DMS153 (cell line): ENCODE results near the gene CCR7.

Experiments
- DNase-seq: peaks from one replicate; lab custom pipeline; 2025; lab: John Stamatoyannopoulos, UW

Gene CCR7

DNA sequence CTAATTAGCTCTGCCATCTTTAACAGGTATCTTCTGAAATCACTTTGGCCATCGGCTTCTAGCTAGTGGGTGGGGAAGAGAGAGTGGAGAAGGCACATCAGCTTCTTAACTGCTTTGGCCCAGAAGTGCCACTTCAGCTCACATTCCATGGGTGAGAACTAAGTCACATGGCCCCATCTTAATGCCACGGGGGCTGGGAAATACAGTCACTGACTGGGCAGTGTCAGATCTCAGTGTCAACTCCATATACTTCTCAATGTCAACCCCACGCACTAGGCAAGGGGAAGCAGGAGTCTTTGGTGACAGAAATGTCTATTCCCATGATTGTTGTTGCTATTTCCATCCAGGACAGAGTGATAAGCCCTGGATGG lies 29.4 kb downstream of the CCR7 start:
- DNase-seq = no peak

- DNase-seq = no peak
These were observed 29.8 kb downstream of the CCR7 start for GRCh38 chr17:40535438-40535837.

DNA sequence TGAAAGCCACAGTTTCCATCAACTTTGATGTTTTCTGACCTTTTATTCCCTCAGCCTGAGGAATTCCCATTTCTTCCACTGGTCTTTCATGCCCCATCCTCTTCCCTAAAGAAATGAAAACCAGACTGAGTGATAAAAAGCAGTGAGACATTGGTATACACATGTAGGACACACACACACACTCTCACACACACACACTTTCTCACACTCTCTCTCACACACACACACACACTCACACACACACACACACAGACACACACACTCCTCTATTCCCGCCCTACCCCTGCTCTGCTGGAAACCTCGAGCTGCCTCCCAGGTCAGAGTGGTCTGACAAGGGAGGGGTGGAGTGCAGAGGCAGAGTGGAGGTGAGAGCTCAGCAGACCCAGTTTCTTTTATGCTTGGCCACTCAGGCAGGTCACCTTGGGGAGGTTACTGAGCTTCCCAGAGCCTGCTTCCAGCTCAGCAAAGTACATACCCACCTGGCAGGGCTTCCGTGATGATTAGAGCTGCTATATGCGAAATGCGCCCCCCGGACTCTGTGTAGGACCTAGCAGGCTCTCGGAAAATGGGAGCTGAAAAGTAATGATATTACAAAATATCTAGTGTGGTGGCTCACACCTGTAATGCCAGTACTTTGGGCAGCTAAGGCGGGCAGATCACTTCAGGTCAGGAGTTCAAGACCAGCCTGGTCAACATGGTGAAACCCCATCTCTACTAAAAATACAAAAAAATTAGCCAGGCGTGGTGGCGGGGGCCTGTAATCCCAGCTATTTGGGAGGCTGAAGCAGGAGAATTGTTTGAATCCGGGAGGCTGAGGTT lies 30.7 kb downstream of the CCR7 start:
- no peak for DNase-seq

DNA sequence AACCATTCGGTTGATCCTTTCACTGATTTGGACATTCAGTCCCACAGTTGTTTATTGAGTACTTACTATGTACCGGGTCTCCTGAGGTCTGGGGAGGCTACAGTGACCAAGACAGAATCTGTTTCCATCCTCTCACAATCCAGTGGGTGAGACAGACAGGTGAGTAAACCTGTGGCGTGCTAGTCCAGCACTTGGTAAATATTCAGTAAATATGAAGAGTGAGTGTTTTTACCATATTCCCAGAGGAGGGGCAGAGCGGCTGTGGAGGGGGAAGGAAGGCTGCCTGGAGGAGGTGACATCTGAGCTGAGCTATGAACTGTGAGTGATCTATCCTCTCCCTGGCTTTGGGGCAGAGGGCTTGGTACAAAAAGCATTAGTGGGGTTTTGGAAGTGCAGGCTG lies 31.4 kb downstream of the CCR7 start:
- DNase-seq = no peak

- no peak for DNase-seq
These were observed 32.6 kb downstream of the CCR7 start for GRCh38 chr17:40532520-40533253.

- DNase-seq = no peak
These were observed 34.0 kb downstream of the CCR7 start for GRCh38 chr17:40531051-40531991.

DNA sequence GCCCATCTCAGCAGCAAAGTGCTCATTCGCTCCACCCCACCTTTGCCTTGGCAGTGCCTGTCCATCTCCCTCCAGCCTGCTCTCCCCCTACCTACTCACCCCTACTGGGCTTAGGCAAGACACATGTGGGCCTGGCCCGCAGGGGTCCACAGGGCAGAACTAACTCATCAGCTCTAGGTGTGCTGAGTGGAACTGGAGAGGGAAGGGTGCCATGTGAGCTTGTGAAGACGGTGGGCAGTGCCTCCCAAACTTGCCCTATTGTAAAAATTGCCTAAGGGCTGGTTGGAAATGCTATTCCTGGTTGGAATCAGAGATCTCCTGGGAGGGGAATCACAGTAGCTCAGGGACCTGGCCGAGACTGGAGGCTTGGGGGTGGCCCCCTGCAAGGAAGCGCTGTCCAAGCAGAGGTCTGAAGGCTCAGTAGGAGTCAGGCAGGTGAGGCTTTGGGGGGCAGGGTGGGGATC lies 34.7 kb downstream of the CCR7 start:
- DNase-seq = no peak

- no peak for DNase-seq
These were observed 35.3 kb downstream of the CCR7 start for GRCh38 chr17:40529991-40530390.

DNA sequence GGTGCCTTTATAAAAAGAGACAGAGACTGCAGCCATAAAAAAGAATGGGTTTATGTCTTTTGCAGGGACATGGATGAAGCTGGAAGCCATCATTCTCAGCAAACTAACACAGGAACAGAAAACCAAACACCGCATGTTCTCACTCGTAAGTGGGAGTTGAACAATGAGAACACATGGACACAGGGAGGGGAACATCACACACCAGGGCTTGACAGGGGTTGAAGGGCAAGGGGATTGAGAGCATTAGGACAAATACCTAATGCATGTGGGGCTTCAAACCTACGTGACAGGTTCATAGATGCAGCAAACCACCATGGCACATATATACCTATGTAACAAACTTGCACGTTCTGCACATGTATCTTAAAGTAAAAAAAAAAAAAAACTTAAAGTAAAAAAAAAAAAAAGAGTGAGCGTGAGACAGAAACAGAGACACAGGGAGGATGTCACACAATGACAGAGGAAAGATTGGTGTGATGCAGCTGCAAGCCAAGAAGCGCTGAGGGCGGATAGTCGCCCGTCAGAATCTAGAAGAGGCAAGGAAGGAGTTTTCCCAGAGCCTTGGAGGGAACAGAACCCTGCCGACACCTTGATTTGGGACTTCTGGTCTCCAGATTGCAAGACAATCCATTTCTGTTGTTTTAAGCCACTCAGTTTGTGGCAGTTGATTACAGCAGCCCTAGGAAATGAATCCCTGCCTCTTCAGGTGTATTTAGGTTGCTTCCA lies 36.4 kb downstream of the CCR7 start:
- no peak for DNase-seq

DNA sequence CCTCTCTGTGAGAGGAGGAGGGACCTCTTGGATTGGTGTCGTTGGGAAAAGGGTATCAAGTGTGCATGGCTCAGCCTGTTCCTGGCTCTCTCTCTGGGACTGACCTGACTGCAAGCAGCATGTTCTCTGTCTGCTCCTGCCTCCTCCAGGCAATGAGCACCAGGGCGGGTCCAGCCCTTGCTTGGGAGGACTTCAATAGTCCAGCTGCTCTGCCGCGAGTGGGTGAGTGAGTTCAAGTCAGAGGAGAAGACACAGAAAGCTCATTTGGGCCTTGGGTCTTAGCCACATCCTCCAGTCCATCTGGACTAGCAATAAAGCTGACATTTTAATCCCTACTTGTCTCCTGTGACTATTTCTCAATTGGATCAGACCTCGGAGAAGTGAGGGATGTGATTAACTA lies 38.6 kb downstream of the CCR7 start:
- DNase-seq = no peak

DNA sequence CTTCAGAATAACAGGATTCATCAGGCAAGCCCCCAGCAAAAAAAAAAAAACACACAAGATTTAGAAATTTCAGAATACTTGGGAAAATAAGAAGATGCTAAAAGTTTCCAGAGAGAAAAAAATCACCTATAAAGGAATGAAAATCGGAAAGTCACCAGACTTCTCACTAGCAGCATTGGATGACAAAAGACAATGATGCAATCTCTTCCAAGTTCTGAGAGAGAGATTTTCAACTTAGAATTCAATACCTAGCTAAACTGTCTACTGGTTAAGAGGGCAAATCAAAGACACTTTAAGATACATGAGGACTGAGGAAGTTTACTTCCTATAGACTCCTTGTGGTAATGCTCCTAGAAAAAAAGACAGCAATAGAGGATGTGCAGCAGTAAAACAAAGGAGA lies 40.0 kb downstream of the CCR7 start:
- no peak for DNase-seq

DNA sequence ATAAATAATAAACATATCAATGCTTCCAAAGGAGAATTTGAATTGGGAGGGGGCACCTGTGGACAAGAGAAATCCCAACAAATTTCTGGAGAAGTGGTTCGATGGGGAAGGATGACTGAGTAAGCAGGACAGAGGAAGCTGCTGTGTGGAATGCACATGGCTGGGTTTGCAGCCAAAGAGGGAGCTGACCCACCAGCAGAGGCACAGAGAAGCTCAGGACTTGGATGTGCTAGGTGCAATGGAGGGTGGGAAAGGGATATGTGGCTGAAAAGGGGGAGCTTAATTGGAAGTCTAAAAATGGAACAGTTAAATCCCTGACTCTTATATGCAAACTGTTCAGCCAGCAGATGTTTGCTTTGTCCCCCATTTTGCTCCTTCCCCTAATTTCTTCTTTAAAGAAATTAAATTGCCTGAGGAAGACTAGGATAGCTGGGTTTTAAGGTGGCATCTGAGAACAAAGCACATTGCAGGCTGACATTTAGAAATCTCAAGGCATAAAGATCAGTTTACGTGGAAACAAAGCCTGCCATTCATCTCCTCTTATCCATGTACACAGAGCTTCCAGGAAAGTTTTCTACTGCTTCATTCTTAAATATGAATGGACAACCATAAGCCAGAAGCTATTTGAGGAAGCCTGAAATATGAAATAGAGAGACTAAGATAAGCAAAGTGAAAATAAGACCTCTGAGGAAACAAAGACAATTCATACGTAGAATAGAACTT lies 40.9 kb downstream of the CCR7 start:
- DNase-seq = no peak

DNA sequence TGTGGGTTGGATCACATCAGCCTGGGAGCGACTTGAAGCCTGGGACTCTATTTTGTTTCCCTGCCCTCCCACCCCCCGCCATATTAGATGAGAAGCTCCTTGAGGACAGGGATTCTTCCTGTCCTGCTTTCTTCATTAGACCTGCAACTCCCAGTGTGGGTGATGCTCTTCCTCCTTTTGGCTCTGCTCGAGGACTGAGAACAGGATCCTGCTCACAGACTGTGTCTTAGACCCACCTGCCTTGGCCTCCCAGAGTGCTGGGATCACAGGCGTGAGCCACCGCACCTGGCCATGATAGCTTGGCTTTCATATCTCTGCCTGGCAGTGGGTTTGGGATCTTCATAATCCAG lies 42.3 kb downstream of the CCR7 start:
- no peak for DNase-seq

- no peak for DNase-seq
These were observed 42.9 kb downstream of the CCR7 start for GRCh38 chr17:40522250-40522960.

- no peak for DNase-seq
These were observed 44.2 kb downstream of the CCR7 start for GRCh38 chr17:40520991-40521453.

DNA sequence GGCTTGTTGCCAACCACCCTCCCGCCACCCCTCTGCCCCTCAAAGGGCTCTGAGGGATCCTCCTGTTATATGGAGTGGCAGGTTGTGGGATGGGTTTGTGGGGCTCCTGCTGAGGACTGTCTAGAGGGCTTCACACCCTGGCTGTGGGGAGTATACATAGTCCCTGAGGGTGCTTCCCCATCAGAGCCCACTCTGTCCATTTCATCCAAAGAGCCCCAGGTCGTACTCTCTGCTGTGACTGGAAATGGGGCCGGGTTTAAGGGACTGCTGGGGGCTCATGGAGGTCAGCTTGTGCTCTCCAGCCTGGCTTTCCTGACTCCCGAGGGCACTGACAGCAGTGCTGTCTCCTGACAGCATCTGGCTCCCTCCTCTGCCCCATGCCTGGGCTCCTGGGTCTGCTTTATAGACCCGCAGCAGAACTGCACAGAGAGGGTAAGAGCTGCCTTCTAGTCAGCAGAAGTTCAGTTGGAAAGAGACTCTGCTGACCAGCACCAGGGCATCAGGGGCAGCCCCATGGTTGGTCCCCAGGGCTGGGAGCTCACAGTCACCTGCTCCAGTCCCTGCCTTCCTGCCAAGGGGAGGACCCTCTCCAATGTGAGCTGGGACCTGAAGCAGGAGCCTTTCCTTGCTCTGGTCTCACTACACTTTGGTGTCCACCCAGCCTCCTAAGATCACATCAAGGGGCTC lies 46.0 kb downstream of the CCR7 start:
- no peak for DNase-seq

GRCh38 chr17:40518401-40519088 lies 46.7 kb downstream of the CCR7 start:
- no peak for DNase-seq

- no peak for DNase-seq
These were observed 47.3 kb downstream of the CCR7 start for GRCh38 chr17:40517981-40518380.

GRCh38 chr17:40517286-40517662 lies 48.0 kb downstream of the CCR7 start:
- no peak for DNase-seq
